ENCODE measurements around the gene DDX41. TPM values are rescaled to one million over a fixed set of nuclear protein-coding genes. Genes with fewer than 3 reads are reported as not detected.
A peak's percentile ranks its signal among the peaks of the same experiment; 100 is the strongest.

Gene DDX41
- total and polyA plus RNA-seq, 2 of the 13 experiments (the other 11 are each of a cell fraction or from before 2014, with no cell fraction given): 62.8 to 105 TPM

GRCh38 chr5:177474002-177474476 lies 42.7 kb downstream of the DDX41 start (continued):
- TF ChIP-seq, protein P1, sequence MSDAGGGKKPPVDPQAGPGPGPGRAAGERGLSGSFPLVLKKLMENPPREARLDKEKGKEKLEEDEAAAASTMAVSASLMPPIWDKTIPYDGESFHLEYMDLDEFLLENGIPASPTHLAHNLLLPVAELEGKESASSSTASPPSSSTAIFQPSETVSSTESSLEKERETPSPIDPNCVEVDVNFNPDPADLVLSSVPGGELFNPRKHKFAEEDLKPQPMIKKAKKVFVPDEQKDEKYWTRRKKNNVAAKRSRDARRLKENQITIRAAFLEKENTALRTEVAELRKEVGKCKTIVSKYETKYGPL (CRISPR knock-in tag; IDR thresholded peaks at IDR 0.05): no peak
- no peak for TF ChIP-seq ZFP36L2 (CRISPR knock-in tag; IDR thresholded peaks at IDR 0.05)
- TF ChIP-seq CHD4 (IDR thresholded peaks at IDR 0.05; ENCODE audit: borderline replicate concordance, low read length): no peak
- no peak for TF ChIP-seq NCOA2 (CRISPR knock-in tag; IDR thresholded peaks at IDR 0.05)

- Histone ChIP-seq H3K36me3 (replicated peaks in 1 of 2; ENCODE audit: control insufficient read depth in 1 of 2, insufficient read depth in 2 of 2, low read length in 2 of 2) (no peaks in the 10 kb centered on the region), H3K9me3 (ENCODE audit: low read length) (no peaks in the 10 kb centered on the region), H2AFZ (ENCODE audit: low read length) (no peak within 1 kb of the TSS), H3K4me1 (ENCODE audit: insufficient read depth, low read length) (peaks cover 63% of the 10 kb centered on the region), H3K4me2 (ENCODE audit: low read depth, low read length) (peak within 1 kb of the TSS; percentile 92), H3K79me2 (ENCODE audit: insufficient read depth, low read length) (peaks cover 3% of the 10 kb centered on the region), H3K27ac (ENCODE audit: extremely low read length, insufficient read depth, low read length) (no peak within 1 kb of the TSS), H3K4me3 (replicated peaks in 1 of 3; ENCODE audit: insufficient read depth in 1 of 3, low read depth in 2 of 3, low read length in 3 of 3) (peak within 1 kb of the TSS; percentile 65 to 77 (median 73)), H3K9ac (ENCODE audit: insufficient read depth, low read depth, low read length) (peak within 1 kb of the TSS; percentile 67), H4K20me1 (ENCODE audit: insufficient read depth, low read length) (peaks cover 9% of the 10 kb centered on the region; the same call in 1 of the 2 replicates), H3K27me3 (ENCODE audit: control insufficient read depth in 1 of 2, insufficient read depth in 2 of 2, low read length in 2 of 2) (no peaks in the 10 kb centered on the region)
- DNase-seq (ENCODE audit: low spot score) (no peak), ATAC-seq (peak; percentile 26), FAIRE-seq (no peak)
- WGBS (ENCODE audit: low lambda C conversion rate): 6% methylated on average over 8 of the region's 69 CpGs
- CTCF ChIA-PET (ENCODE audit: low intra/inter-chr PET ratio, low total read pairs): no interaction called here
- intact Hi-C loops (cut with micrococcal nuclease; ENCODE audit: unreplicated experiment): no loop called here
- POLR2A ChIA-PET: interaction anchor here (0.8 to 2.8 kb wide), 6 partner anchors 16 to 105 kb away, joined by 3 to 17 read pairs (median 7); no protein-coding TSS in a partner anchor
- in situ Hi-C loops (cut with HindIII; ENCODE audit: extremely low pct_ligation_motif_present, low pct_unique_long_range_greater_than_20kb): loop anchor here (25.0 kb wide), 1 partner anchor 361 kb away; no protein-coding TSS in a partner anchor
- BruUV-seq (replicated peaks): no TSS peak
- TF ChIP-seq ZNF609 (CRISPR knock-in tag; IDR thresholded peaks at IDR 0.05; ENCODE audit: borderline replicate concordance) (no peak), KMT2B (CRISPR knock-in tag; IDR thresholded peaks at IDR 0.05) (no peak), ZNF317 (CRISPR knock-in tag; IDR thresholded peaks at IDR 0.05) (no peak), RBFOX2 (IDR thresholded peaks at IDR 0.05; ENCODE audit: low read depth, low read length) (peak; percentile 41; the same call in 1 of the 2 replicates), ZNF432 (CRISPR knock-in tag; IDR thresholded peaks at IDR 0.05; ENCODE audit: borderline replicate concordance) (no peak), DMAP1 (CRISPR knock-in tag; IDR thresholded peaks at IDR 0.05) (no peak), ZNF691 (CRISPR knock-in tag; IDR thresholded peaks at IDR 0.05; ENCODE audit: borderline replicate concordance, low read depth) (no peak), GABPA (IDR thresholded peaks at IDR 0.05; ENCODE audit: low read depth, low read length) (no peak), GABPA (CRISPR knock-in tag; IDR thresholded peaks at IDR 0.05; ENCODE audit: low read depth) (no peak), USF2 (IDR thresholded peaks at IDR 0.05; ENCODE audit: low read depth, low read length) (no peak), USF2 (CRISPR knock-in tag; IDR thresholded peaks at IDR 0.05; ENCODE audit: borderline replicate concordance) (no peak)
Measured at GRCh38 chr5:177473443-177474001, 43.2 kb downstream of the DDX41 start, which contains the start of gene DBN1. Gene DBN1, minus strand, starts transcription at chr5:177473634. Its CDS starts 113 bp downstream, at chr5:177473521.

Measured in HepG2 (cell line).